GM11168 (cell line): ENCODE results near the gene SNX9.

Experiments used
- in situ Hi-C: fragments of 300-500 bp; cut with MboI; formaldehyde crosslinking; loops from one replicate; pipeline ENCODE4 v1.12.0; 2022; ENCODE audit warnings: low sequenced_read_pairs; ENCODE audit not compliant: unreplicated experiment

SNX9 gene

GRCh38 chr6:157985378-157986155, 162.5 kb downstream of the SNX9 start:
- in situ Hi-C loops: no loop called here

GRCh38 chr6:157987788-157988699, 165.0 kb downstream of the SNX9 start:
- in situ Hi-C loops: no loop called here

GRCh38 chr6:157988700-157989063, 165.6 kb downstream of the SNX9 start:
- in situ Hi-C loops: no loop called here

- in situ Hi-C loops: no loop called here
Measured at GRCh38 chr6:157989541-157990289, 166.7 kb downstream of the SNX9 start.

GRCh38 chr6:157990321-157991066, 167.4 kb downstream of the SNX9 start:
- in situ Hi-C loops: no loop called here

- in situ Hi-C loops: no loop called here
Measured at GRCh38 chr6:157991067-157991432, 168.0 kb downstream of the SNX9 start.

- in situ Hi-C loops: no loop called here
Measured at GRCh38 chr6:157993076-157993475, 170.0 kb downstream of the SNX9 start.

- in situ Hi-C loops: no loop called here
Measured at GRCh38 chr6:157994125-157994795, 171.2 kb downstream of the SNX9 start.
